HL-60 (cell line): ENCODE results near the gene STK24.

ENCODE experiments used
- GABPA ChIP-seq: IDR thresholded peaks from 2 replicates; pipeline ENCODE4 v1.6.1; 2012; ENCODE audit warnings: low read depth
- POLR2AphosphoS5 ChIP-seq: IDR thresholded peaks from 2 replicates; pipeline ENCODE4 v1.6.1; 2012; ENCODE audit warnings: low read depth
- TF ChIP-seq, protein P1 (sequence below): IDR thresholded peaks from one replicate; pipeline ENCODE4 v1.5.1; 2011; ENCODE audit warnings: low read length, control low read depth, inconsistent platforms; ENCODE audit not compliant: insufficient read depth
- TF ChIP-seq, protein P2 (sequence below): IDR thresholded peaks from 2 replicates; pipeline ENCODE4 v1.6.1; 2012; ENCODE audit warnings: low read depth; ENCODE audit not compliant: insufficient replicate concordance

DNA sequence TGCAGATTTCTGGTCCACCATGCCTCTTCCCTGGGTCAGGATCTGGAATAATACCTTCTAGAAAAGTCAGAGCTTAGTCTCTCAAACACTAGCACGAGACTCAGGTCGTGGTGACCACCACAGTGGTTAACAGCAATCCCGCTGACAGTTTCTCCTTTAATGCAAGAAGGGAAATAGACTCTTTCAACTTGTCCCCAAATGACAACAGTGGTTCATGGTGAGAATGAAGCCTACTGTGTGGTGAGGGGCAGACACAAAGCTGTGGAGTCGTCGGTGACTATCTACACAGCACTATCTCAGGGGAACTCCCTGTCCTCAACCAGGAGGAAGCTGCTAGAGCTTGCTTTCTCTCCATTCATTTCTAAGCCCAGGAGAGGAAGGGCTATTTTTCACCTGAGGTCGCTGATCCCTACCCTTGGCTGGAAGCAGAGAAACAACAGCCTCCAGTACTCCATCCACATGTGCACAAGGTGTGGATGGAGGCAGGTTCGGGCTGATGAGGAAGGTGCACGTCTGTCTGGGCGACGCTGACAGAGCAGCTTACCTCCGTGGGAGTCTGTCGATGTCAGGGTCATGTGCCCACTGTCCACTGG lies 72.4 kb downstream of the STK24 start:
- TF ChIP-seq GABPA (no peak), POLR2AphosphoS5 (no peak)
- TF ChIP-seq, protein P1, sequence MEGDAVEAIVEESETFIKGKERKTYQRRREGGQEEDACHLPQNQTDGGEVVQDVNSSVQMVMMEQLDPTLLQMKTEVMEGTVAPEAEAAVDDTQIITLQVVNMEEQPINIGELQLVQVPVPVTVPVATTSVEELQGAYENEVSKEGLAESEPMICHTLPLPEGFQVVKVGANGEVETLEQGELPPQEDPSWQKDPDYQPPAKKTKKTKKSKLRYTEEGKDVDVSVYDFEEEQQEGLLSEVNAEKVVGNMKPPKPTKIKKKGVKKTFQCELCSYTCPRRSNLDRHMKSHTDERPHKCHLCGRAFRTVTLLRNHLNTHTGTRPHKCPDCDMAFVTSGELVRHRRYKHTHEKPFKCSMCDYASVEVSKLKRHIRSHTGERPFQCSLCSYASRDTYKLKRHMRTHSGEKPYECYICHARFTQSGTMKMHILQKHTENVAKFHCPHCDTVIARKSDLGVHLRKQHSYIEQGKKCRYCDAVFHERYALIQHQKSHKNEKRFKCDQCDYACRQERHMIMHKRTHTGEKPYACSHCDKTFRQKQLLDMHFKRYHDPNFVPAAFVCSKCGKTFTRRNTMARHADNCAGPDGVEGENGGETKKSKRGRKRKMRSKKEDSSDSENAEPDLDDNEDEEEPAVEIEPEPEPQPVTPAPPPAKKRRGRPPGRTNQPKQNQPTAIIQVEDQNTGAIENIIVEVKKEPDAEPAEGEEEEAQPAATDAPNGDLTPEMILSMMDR = no peak
- TF ChIP-seq, protein P2, sequence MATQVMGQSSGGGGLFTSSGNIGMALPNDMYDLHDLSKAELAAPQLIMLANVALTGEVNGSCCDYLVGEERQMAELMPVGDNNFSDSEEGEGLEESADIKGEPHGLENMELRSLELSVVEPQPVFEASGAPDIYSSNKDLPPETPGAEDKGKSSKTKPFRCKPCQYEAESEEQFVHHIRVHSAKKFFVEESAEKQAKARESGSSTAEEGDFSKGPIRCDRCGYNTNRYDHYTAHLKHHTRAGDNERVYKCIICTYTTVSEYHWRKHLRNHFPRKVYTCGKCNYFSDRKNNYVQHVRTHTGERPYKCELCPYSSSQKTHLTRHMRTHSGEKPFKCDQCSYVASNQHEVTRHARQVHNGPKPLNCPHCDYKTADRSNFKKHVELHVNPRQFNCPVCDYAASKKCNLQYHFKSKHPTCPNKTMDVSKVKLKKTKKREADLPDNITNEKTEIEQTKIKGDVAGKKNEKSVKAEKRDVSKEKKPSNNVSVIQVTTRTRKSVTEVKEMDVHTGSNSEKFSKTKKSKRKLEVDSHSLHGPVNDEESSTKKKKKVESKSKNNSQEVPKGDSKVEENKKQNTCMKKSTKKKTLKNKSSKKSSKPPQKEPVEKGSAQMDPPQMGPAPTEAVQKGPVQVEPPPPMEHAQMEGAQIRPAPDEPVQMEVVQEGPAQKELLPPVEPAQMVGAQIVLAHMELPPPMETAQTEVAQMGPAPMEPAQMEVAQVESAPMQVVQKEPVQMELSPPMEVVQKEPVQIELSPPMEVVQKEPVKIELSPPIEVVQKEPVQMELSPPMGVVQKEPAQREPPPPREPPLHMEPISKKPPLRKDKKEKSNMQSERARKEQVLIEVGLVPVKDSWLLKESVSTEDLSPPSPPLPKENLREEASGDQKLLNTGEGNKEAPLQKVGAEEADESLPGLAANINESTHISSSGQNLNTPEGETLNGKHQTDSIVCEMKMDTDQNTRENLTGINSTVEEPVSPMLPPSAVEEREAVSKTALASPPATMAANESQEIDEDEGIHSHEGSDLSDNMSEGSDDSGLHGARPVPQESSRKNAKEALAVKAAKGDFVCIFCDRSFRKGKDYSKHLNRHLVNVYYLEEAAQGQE = no peak
